HG03135 (cell line): ENCODE data around the gene STON2.
A peak's percentile ranks its signal among the peaks of the same experiment; 100 is the strongest.

ENCODE experiments used
- ATAC-seq: cut with Tn5 transposase; IDR thresholded peaks from one replicate; pipeline ENCODE4 v1.9.1; 2021; ENCODE audit warnings: mild to moderate bottlenecking, moderate library complexity; ENCODE audit not compliant: unreplicated experiment

Gene STON2

GRCh38 chr14:81303258-81303935 lies 96.7 kb downstream of the STON2 start:
- peak; percentile 98 for ATAC-seq

- ATAC-seq: no peak
Observed at GRCh38 chr14:81302638-81303037, 97.5 kb downstream of the STON2 start.

DNA sequence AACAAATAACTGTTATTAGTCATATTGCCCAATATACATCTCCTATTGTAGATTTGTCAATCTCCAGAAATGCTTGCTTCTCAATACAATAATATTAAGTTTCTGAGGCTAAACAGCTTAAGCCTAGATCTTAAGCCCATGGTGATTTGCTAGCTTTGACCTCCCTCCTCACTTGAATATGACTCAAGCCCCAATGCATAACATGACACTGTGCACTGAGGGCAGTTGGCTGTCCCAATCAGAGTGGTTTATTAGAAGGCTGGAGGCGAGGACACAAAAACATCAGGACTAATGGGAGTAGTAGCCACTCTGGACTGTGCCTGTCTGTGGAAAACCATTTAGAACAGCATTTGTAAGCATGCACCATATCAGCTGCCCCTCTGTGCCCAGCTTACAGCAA lies 98.3 kb downstream of the STON2 start:
- ATAC-seq: no peak

GRCh38 chr14:81301371-81301770 lies 98.8 kb downstream of the STON2 start:
- ATAC-seq: no peak

DNA sequence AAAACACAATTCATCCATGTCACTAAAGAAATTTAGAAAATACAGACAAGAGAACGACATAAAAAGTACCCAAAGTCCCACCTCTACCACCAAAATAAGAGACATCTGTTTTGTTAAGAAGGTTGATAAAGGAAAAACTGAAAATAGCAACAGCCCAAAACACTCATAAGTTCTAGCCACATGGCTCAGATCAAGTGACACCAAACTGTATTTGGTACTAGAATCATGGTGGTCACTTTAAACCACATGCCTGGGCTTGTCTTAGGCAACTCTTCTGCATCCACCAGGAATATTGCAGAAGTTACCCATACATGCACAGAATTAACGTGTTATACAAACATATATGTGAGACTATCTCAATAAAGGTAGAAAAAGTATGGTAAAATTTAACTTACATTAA lies 101.2 kb downstream of the STON2 start:
- ATAC-seq: no peak

DNA sequence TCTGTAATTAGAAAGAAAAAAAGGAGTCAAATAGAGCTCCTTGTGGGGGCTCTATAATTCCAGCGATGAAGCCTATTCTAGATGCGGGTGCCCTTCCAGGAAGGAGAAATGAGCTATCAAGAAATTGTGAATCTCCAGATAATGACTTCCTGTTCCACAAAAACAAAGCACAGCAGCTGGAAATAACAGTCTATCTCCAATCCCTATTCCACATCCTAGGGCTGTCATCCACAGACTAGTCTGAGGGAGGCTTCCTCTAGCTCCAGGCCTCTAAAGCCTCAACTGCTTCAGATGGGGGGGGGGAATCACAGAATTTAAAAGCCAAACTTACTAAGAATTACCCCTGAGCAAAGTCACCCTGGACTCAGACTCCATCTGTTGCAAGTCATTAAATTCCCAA lies 102.0 kb downstream of the STON2 start:
- no peak for ATAC-seq

GRCh38 chr14:81295958-81296923 lies 103.9 kb downstream of the STON2 start:
- no peak for ATAC-seq

GRCh38 chr14:81289516-81289915 lies 110.6 kb downstream of the STON2 start:
- no peak for ATAC-seq

DNA sequence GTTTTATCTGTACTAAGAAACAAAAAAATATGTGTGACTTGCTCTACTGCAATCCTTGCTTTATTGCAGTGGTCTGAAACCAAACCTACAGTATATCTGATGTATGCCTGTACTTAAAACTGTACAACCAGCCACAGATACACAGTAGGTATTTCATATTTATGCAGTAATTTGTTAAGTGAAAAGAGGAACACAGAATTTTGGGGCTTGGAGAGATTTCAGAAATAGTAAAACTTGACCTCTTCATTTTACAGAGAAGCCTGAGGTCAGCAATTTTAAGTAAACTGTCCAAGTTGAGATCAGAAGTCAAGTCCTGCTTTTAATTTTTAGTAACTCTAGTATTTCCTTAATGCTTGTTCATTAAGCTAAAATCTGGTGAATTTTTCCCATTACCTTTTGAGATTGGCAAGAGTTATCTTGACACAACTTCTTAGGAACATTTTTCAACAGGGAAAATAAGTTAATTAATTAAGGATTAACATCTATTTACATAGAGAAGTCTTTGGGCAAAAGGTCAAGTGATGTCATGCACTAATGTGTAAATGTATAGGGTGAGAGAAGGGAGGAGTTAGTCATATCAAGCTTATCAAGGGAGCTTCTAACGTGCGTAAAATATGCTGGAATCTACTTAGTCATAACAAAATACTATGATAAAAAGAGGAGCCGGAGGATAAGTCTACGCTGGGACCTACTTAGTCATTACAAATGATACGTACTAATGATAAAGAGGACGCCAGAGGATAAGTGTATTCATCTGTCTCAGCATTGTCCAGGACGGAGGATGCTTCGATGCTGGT lies 113.4 kb downstream of the STON2 start:
- ATAC-seq: no peak

GRCh38 chr14:81285245-81285644 lies 114.9 kb downstream of the STON2 start:
- ATAC-seq: no peak

DNA sequence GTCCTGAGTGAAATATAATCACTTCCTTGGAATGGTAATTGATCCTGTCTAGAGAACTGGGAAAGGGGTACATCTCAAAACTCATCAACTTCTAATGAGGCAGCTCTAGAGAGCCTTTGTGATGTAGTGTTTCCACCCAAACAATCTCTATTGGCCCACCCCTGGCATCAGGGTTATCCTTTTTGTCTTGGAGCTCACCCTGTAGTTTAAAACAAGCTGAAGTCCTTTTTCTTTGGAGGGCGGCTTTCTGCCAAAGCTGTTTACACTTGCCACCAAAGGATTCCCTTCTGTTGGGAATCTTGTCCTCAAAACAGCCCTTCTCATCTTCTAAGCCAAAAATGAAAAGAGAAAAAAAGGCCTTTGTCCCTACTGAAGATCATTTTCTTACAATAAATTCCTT lies 118.8 kb downstream of the STON2 start:
- ATAC-seq: no peak

GRCh38 chr14:81280136-81280791 lies 119.9 kb downstream of the STON2 start:
- ATAC-seq: no peak

DNA sequence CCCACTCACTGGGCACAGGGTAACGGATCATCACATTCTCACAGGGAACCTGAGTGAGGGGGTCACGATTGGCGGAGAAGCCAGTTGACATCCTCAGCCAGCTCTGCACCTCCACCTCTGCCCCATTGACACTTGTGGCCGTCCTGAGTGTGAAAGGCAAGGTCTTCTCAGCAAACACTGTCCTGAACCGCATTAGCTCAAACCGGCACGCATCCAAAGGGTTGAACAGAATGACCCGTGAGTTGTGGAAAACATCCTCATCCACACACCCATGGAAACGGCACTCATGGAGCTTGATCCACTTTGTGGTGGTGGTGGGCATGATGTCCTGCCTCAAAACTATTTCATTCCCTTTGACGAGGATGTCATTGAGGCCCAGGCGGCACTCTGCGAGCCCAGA lies 123.0 kb downstream of the STON2 start:
- no peak for ATAC-seq

DNA sequence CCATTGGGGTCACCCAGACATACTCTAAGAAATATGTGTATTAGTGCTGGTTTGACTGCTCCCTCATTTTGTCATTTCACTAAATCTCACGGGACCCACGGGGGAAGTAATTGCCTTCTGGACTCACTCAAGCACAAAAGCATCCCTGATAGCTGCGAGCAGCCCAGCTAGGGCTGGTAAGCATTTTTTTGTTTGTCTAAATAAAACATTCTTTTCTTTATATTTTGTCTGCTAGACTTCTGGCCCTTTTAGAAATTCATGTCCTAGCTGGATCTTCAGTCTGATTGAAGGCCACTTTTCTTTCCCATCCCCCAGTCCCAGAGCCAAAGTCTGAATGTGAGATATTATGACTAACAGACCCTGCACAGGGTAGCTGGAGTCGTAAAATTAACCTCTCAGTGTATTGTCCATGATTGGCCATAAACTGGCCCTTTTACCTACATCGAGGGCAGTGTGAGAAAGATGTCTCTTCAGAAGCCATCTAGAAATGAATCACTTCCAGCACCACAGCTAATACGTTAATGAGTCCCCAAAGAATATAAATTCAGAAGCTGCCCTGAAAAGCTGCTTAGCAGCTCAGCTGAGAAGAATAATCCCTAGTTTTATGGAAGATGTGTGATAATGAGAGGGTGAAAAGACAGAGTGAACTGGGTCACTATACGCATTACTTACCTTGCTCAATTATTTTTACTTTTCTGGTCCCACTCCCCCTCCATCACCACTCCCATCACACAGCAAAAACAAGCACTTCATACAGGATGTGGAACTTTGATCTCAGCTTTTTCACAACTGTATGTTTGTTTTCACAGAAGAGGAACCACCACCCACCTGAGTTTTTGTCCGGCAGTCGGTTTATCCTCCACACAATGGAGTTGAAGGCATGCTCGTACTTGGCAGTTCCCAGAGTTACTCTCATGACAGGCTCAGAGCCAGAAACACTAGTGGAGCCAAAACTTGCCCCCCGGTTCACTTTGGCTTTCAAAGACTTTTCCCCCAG lies 123.8 kb downstream of the STON2 start:
- peak; percentile 67 for ATAC-seq

- no peak for ATAC-seq
Observed at GRCh38 chr14:81275305-81276072, 124.6 kb downstream of the STON2 start.

DNA sequence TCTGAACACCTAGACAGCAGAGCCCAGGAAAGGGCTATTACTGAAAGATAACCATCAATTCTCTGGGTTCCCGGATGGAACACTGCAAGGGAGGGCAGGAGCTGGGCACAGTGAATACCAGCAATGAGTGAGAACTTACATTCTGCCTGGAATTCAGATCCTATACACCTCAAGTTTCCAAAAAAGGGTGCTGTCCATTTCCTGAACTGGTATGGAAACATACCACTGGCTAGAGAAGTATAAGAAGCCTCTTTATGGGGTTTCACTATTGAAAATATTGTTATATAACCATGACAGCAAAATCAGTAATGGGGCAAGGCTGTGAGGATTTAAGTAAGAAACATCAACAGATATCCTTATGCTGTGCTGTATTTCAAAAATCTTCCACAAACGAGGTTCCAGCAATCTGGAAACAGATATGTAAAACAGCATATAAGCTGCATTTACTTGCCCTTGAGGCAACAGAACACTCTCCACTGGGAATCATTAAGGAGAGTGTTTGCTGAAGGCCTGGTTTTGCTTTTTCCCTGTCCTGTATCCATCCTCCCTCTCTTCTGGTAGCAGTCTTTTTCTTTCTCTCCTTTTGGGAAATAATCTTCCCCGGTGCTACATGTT lies 126.1 kb downstream of the STON2 start:
- no peak for ATAC-seq

- ATAC-seq: no peak
Observed at GRCh38 chr14:81273521-81273920, 126.6 kb downstream of the STON2 start.

DNA sequence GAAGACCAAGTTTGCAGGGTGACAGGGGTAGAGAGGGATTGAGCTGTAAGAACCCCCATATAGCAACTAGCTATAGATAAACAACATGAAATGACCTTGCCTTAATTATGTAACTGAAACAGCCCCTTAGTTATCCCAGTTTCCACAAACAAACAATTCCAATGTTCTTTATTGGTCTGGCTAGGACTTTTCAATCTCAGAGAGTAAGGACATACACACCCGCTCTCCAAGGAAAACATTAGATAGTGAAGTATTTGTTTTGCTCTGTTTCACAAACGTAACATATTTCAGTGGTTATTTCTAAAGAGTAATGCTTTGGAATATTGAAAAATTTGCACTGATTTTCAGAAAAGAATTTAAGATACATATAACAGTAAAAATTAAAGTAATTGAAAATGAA lies 127.8 kb downstream of the STON2 start:
- ATAC-seq: no peak
